ENCODE measurements around the gene OR2Z1. TPM values are rescaled to one million over a fixed set of nuclear protein-coding genes. Genes with fewer than 3 reads are reported as not detected.

OR2Z1 gene
- total and polyA plus RNA-seq, 2 of the 4 experiments (the other 2 are of a cell fraction) = not detected

DNA sequence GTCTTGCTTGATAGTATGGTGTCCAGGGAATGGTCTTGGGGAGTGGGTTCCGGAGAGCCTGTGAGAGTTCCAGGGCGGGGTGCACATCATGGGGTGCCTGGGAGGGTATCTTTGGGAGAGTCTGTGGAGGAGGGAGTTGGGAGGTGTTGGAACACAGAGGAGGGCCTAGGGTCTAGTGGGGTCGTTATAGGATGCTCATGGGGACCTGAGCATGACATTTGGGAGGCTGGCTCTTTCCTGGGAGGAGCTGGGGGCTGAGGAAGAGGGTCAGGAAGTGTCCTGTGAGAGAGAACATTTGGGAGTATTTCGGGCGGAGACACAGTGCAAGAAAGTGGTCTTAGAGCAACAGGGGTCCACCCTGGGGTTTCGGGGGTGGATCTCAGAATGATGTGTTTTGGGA is 25.5 kb upstream of the OR2Z1 start:
- Histone ChIP-seq H4K5ac (ENCODE audit: low read depth, low read length) (no peak overlapping the region), H2BK20ac (ENCODE audit: low read depth, low read length) (no peak overlapping the region), H4K20me1 (ENCODE audit: insufficient read depth, low read length) (no peaks in the 10 kb centered on the region), H4K8ac (ENCODE audit: low read depth in 2 of 2, low read length in 2 of 2) (no peak overlapping the region), H2BK5ac (ENCODE audit: low read depth, low read length, poor library complexity, severe bottlenecking) (no peak overlapping the region), H3K4ac (ENCODE audit: low read depth, low read length) (no peak overlapping the region), H3K56ac (ENCODE audit: extremely low read depth, insufficient read depth, low read length) (no peak overlapping the region), H3K4me3 (ENCODE audit: insufficient read depth, low read depth, low read length) (no peak overlapping the region), H3K9me1 (ENCODE audit: insufficient read depth, low read length) (no peaks in the 10 kb centered on the region), H3K9me3 (ENCODE audit: control insufficient read depth, insufficient read depth, low read length) (peaks cover 33% of the 10 kb centered on the region), H3K27ac (ENCODE audit: insufficient read depth, low read length) (no peak overlapping the region), H2BK15ac (ENCODE audit: low read depth, low read length) (no peak overlapping the region), H3K79me1 (ENCODE audit: low read depth in 1 of 2, low read length in 2 of 2) (no peaks in the 10 kb centered on the region), H4K91ac (ENCODE audit: insufficient read depth, low read depth, low read length) (no peak overlapping the region), H3K14ac (replicated peaks; ENCODE audit: low read depth, low read length) (no peak overlapping the region), H3K36me3 (ENCODE audit: control insufficient read depth, insufficient read depth, low read length) (no peaks in the 10 kb centered on the region), H3K9ac (ENCODE audit: low read depth, low read length) (no peak overlapping the region), H2AK5ac (ENCODE audit: low read depth, low read length) (no peak overlapping the region), H3K4me1 (ENCODE audit: control insufficient read depth, insufficient read depth, low read length) (no peaks in the 10 kb centered on the region), H2BK120ac (ENCODE audit: low read depth, low read length) (no peak overlapping the region), H2AFZ (replicated peaks; ENCODE audit: low read length, poor library complexity) (no peak overlapping the region), H2AK9ac (replicated peaks; ENCODE audit: low read depth, low read length, poor library complexity) (no peak overlapping the region), H3K23ac (ENCODE audit: low read depth, low read length) (no peak overlapping the region), H3K4me2 (ENCODE audit: low read depth, low read length) (no peak overlapping the region), H3K27me3 (ENCODE audit: control insufficient read depth, insufficient read depth, low read length) (no peaks in the 10 kb centered on the region), H3K18ac (ENCODE audit: low read depth, low read length) (no peak overlapping the region)
- intact Hi-C loops (cut with micrococcal nuclease) = no loop called here
- TF ChIP-seq, protein P1, sequence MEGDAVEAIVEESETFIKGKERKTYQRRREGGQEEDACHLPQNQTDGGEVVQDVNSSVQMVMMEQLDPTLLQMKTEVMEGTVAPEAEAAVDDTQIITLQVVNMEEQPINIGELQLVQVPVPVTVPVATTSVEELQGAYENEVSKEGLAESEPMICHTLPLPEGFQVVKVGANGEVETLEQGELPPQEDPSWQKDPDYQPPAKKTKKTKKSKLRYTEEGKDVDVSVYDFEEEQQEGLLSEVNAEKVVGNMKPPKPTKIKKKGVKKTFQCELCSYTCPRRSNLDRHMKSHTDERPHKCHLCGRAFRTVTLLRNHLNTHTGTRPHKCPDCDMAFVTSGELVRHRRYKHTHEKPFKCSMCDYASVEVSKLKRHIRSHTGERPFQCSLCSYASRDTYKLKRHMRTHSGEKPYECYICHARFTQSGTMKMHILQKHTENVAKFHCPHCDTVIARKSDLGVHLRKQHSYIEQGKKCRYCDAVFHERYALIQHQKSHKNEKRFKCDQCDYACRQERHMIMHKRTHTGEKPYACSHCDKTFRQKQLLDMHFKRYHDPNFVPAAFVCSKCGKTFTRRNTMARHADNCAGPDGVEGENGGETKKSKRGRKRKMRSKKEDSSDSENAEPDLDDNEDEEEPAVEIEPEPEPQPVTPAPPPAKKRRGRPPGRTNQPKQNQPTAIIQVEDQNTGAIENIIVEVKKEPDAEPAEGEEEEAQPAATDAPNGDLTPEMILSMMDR (conservative IDR thresholded peaks at IDR 0.05; ENCODE audit: low read depth, low read length) = no peak
- TF ChIP-seq MXI1 (IDR thresholded peaks at IDR 0.05; ENCODE audit: borderline replicate concordance, low read depth, low read length) (no peak), FOS (IDR thresholded peaks at IDR 0.05; ENCODE audit: low read depth, low read length) (no peak), POLR2A (IDR thresholded peaks at IDR 0.05; ENCODE audit: low read depth, low read length) (no peak), MAZ (IDR thresholded peaks at IDR 0.05; ENCODE audit: borderline replicate concordance, low read depth, low read length) (no peak), MAFK (IDR thresholded peaks at IDR 0.05; ENCODE audit: low read depth, low read length) (no peak), BHLHE40 (IDR thresholded peaks at IDR 0.05; ENCODE audit: low read depth, low read length) (no peak), SMC3 (IDR thresholded peaks at IDR 0.05; ENCODE audit: low read depth, low read length) (no peak), RCOR1 (IDR thresholded peaks at IDR 0.05; ENCODE audit: insufficient replicate concordance, low read length) (no peak), RAD21 (IDR thresholded peaks at IDR 0.05; ENCODE audit: low read length) (no peak), RFX5 (IDR thresholded peaks at IDR 0.05; ENCODE audit: low read depth, low read length) (no peak), NFE2L2 (IDR thresholded peaks at IDR 0.05; ENCODE audit: low read depth, low read length) (no peak), CHD1 (IDR thresholded peaks at IDR 0.05; ENCODE audit: low read depth, low read length) (no peak)
- TF ChIP-seq, protein P2, sequence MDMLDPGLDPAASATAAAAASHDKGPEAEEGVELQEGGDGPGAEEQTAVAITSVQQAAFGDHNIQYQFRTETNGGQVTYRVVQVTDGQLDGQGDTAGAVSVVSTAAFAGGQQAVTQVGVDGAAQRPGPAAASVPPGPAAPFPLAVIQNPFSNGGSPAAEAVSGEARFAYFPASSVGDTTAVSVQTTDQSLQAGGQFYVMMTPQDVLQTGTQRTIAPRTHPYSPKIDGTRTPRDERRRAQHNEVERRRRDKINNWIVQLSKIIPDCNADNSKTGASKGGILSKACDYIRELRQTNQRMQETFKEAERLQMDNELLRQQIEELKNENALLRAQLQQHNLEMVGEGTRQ (IDR thresholded peaks at IDR 0.05; ENCODE audit: low read depth, low read length) = no peak
- TF ChIP-seq, protein P3, sequence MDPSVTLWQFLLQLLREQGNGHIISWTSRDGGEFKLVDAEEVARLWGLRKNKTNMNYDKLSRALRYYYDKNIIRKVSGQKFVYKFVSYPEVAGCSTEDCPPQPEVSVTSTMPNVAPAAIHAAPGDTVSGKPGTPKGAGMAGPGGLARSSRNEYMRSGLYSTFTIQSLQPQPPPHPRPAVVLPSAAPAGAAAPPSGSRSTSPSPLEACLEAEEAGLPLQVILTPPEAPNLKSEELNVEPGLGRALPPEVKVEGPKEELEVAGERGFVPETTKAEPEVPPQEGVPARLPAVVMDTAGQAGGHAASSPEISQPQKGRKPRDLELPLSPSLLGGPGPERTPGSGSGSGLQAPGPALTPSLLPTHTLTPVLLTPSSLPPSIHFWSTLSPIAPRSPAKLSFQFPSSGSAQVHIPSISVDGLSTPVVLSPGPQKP (IDR thresholded peaks at IDR 0.05; ENCODE audit: borderline replicate concordance, low read depth, low read length) = no peak
- in situ Hi-C loops (cut with MboI; ENCODE audit: low sequenced_read_pairs) = no loop called here
- dilution Hi-C loops (cut with HindIII; ENCODE audit: low sequenced_read_pairs, unreplicated experiment) = no loop called here
- DNase-seq (no peak), ATAC-seq (ENCODE audit: low read depth) (no peak)
- ChIA-PET POLR2A (ENCODE audit: unreplicated experiment) (no interaction called here), CTCF (interaction anchor here (0.6 kb wide), 1 partner anchor 13 kb away, joined by 3 read pairs; no protein-coding TSS in a partner anchor)
- 61% methylated on average over 6 of the region's 6 CpGs; no CpG with 5 or more reads in 1 of the 2 experiments for WGBS, 2 experiments (ENCODE audit: extremely low coverage in 2 of 2, insufficient read length in 1 of 2)
- no TSS peak for BruUV-seq (replicated peaks)

Measured in IMR-90 (cell line).